Measurements from ENCODE around the gene CRACR2B. TPM values are rescaled to one million over a fixed set of nuclear protein-coding genes. Genes with fewer than 3 reads are reported as not detected.

The CRACR2B gene
- total RNA-seq, 1 experiment from 2014 or later: 0.48 TPM

DNA sequence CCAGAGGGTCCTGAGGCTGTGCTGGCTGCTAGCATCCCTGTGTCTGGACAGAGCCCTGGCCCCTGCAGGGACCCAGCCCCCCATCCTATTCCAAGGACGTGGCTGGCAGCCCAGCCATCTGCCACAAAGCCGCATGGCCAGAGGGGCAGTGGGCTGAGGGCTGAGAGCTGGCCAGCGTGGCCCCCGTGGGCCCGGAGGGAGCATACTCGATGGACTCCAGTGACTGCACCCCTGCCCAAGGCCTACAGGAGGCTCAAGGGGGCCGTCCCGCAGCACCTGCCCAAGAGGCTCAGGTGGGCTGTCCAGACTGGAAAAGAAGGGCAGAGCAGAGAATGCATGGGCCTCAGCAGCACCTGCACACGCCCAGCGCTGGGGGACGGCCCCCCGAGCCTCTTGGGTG is 28.1 kb downstream of the CRACR2B start:
- Histone ChIP-seq H2AFZ (ENCODE audit: low read length) (no peak overlapping the region), H3K4me3 (ENCODE audit: low read length) (no peak overlapping the region), H3K27me3 (ENCODE audit: low read length) (no peaks in the 10 kb centered on the region), H3K9ac (ENCODE audit: low read length) (no peak overlapping the region), H3K27ac (ENCODE audit: low read length) (no peak overlapping the region), H3K4me2 (ENCODE audit: low read depth, low read length, poor library complexity, severe bottlenecking) (no peak overlapping the region), H3K9me3 (ENCODE audit: low read length) (no peaks in the 10 kb centered on the region), H3K79me2 (ENCODE audit: low read length) (no peaks in the 10 kb centered on the region), H4K20me1 (ENCODE audit: insufficient read depth, low read depth, low read length) (no peaks in the 10 kb centered on the region), H3K36me3 (ENCODE audit: insufficient read depth, low read length) (no peaks in the 10 kb centered on the region), H3K9me2 (replicated peaks; ENCODE audit: insufficient read depth, low read length) (no peaks in the 10 kb centered on the region), H3K4me1 (ENCODE audit: low read length) (peaks cover 10% of the 10 kb centered on the region)
- DNase-seq: no peak

DNA sequence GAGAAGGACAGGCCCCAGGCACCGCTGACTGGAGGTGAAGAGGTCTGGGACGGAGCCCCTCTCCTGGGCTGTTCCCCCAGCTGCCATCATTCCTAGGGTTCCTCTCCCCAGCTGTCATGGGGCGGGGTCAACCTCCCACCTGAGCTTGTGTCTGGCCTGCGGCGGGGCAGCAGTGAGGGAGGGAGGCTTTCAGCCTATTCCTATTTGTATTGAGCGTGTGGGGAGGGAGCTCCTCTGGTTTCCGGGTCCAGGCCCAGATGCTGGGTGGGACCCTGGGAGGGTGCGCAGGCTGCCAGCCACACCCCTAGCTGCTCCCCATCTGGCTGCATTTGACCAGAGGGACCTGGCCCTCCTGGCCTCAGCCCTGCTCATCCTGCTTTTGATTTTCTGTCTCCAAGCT is 28.7 kb downstream of the CRACR2B start:
- no peaks in the 10 kb centered on the region for H3K27me3 ChIP-seq (ENCODE audit: low read length)
- peaks cover 10% of the 10 kb centered on the region for H3K4me1 ChIP-seq (ENCODE audit: low read length)
- H3K9me3 ChIP-seq (ENCODE audit: low read length): no peaks in the 10 kb centered on the region
- DNase-seq: no peak
- H3K4me3 ChIP-seq (ENCODE audit: low read length): no peak overlapping the region
- H3K27ac ChIP-seq (ENCODE audit: low read length): no peak overlapping the region
- peak overlapping the region; percentile 50 for H3K4me2 ChIP-seq (ENCODE audit: low read depth, low read length, poor library complexity, severe bottlenecking)
- H3K9ac ChIP-seq (ENCODE audit: low read length): no peak overlapping the region
- no peaks in the 10 kb centered on the region for H3K9me2 ChIP-seq (replicated peaks; ENCODE audit: insufficient read depth, low read length)
- no peaks in the 10 kb centered on the region for H4K20me1 ChIP-seq (ENCODE audit: insufficient read depth, low read depth, low read length)
- no peak overlapping the region for H2AFZ ChIP-seq (ENCODE audit: low read length)
- no peaks in the 10 kb centered on the region for H3K36me3 ChIP-seq (ENCODE audit: insufficient read depth, low read length)
- no peaks in the 10 kb centered on the region for H3K79me2 ChIP-seq (ENCODE audit: low read length)

DNA sequence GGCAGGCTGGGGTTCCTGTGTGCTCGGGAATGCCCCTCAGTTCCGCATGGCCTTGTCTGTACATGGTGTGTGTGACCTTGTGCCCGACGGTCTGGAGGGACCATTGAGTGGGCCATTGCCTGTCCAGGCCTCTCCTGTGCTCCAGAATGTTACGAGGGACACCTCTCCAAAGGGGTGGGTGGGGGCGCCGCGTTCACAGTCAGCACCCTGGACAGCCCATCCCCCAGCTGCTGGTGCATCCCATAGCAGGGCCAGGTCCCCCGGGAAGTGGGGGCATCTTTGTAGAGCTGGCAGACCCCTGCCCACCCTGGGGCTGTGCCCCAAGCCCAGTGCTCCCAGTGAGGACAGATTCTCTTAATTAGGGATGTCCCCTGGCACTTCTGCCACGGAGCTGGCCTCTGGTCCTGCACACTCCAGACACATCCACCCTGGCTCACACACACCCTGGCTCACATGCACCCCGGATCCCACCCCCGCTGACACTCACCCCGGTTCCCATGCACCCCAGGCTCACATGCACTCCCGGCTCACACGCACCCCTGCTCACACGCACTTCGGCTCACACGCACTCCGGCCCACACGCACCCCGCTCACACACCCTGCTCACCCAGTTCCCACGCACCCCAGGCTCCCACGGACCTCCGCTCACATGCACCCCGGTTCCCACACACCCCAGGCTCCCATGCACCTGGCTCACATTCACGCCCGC is 30.5 kb downstream of the CRACR2B start:
- H2AFZ ChIP-seq (ENCODE audit: low read length): no peak overlapping the region
- no peak for DNase-seq
- no peaks in the 10 kb centered on the region for H3K36me3 ChIP-seq (ENCODE audit: insufficient read depth, low read length)
- H3K27ac ChIP-seq (ENCODE audit: low read length): no peak overlapping the region
- H3K9me2 ChIP-seq (replicated peaks; ENCODE audit: insufficient read depth, low read length): no peaks in the 10 kb centered on the region
- H3K9ac ChIP-seq (ENCODE audit: low read length): no peak overlapping the region
- no peaks in the 10 kb centered on the region for H3K27me3 ChIP-seq (ENCODE audit: low read length)
- H3K4me2 ChIP-seq (ENCODE audit: low read depth, low read length, poor library complexity, severe bottlenecking): no peak overlapping the region
- H3K9me3 ChIP-seq (ENCODE audit: low read length): no peaks in the 10 kb centered on the region
- H3K4me1 ChIP-seq (ENCODE audit: low read length): peaks cover 10% of the 10 kb centered on the region
- no peak overlapping the region for H3K4me3 ChIP-seq (ENCODE audit: low read length)
- no peaks in the 10 kb centered on the region for H4K20me1 ChIP-seq (ENCODE audit: insufficient read depth, low read depth, low read length)
- H3K79me2 ChIP-seq (ENCODE audit: low read length): no peaks in the 10 kb centered on the region

DNA sequence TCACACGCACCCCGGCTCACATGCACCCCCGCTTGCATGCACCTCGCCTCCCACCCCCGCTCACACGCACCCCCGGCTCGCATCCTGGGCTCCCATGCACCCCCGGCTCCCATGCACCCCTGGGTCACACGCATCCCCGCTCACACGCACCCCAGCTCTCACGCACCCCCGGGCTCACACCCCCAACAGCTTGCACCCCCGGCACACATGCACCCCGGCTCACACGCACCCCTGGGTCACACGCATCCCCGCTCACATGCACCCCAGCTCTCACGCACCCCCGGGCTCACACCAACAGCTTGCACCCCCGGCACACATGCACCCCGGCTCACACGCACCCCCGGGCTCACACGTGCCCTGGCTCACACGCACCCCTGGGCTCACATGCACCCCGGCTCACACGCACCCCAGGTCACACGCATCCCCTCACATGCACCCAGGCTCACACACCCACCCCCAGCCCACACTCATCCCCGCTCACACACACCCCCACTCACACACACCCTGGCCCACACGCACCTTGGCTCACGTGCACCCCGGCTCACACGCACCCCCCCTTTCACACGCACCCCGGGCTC is 31.1 kb downstream of the CRACR2B start:
- no peak overlapping the region for H3K9ac ChIP-seq (ENCODE audit: low read length)
- DNase-seq: no peak
- H3K79me2 ChIP-seq (ENCODE audit: low read length): no peaks in the 10 kb centered on the region
- peaks cover 10% of the 10 kb centered on the region for H3K4me1 ChIP-seq (ENCODE audit: low read length)
- no peak overlapping the region for H3K4me3 ChIP-seq (ENCODE audit: low read length)
- no peaks in the 10 kb centered on the region for H3K36me3 ChIP-seq (ENCODE audit: insufficient read depth, low read length)
- H2AFZ ChIP-seq (ENCODE audit: low read length): no peak overlapping the region
- no peaks in the 10 kb centered on the region for H3K27me3 ChIP-seq (ENCODE audit: low read length)
- H3K9me3 ChIP-seq (ENCODE audit: low read length): no peaks in the 10 kb centered on the region
- no peaks in the 10 kb centered on the region for H3K9me2 ChIP-seq (replicated peaks; ENCODE audit: insufficient read depth, low read length)
- no peak overlapping the region for H3K27ac ChIP-seq (ENCODE audit: low read length)
- H3K4me2 ChIP-seq (ENCODE audit: low read depth, low read length, poor library complexity, severe bottlenecking): no peak overlapping the region
- H4K20me1 ChIP-seq (ENCODE audit: insufficient read depth, low read depth, low read length): 0 out of 2 replicates have a peak, but pooled peaks cover 4% of the 10 kb centered on the region

DNA sequence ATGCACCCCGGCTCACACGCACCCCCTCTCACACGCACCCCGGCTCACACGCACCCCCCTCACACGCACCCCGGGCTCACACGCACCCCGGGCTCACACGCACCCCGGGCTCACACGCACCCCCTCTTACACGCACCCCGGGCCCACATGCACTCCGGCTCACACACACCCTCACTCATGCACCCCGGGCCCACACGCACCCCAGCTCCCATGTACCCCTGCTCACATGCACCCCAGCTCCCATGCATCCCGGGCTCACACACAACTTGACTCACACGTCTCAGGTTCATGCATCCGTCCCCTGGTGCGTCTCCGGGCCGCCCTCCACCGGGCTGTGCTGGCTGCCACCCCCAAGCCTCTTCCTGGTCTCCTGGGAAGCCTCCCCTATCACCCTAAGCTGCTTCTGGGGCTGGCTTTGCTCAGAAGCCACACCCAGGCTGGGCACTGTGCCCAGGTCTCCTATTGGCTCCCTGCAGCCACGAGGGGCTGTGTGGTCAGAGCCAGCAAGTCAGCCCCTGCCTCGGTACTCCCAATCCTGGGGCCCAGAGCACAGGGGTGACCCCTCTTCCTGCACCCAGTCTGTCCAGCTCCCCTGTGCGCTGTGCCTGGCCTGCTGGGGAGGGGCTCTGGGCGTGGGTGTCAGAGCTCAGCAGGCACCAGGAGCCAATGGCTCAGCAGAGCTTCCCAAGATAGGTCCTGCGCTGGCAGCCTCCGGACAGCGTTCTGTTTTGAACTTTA is 31.8 kb downstream of the CRACR2B start:
- H3K9ac ChIP-seq (ENCODE audit: low read length): no peak overlapping the region
- H3K9me3 ChIP-seq (ENCODE audit: low read length): no peaks in the 10 kb centered on the region
- no peaks in the 10 kb centered on the region for H3K9me2 ChIP-seq (replicated peaks; ENCODE audit: insufficient read depth, low read length)
- peak; percentile 74 for DNase-seq
- H4K20me1 ChIP-seq (ENCODE audit: insufficient read depth, low read depth, low read length): 0 out of 2 replicates have a peak, but pooled peaks cover 6% of the 10 kb centered on the region
- peaks cover 10% of the 10 kb centered on the region for H3K4me1 ChIP-seq (ENCODE audit: low read length)
- H3K4me2 ChIP-seq (ENCODE audit: low read depth, low read length, poor library complexity, severe bottlenecking): no peak overlapping the region
- no peak overlapping the region for H3K4me3 ChIP-seq (ENCODE audit: low read length)
- no peak overlapping the region for H2AFZ ChIP-seq (ENCODE audit: low read length)
- H3K27ac ChIP-seq (ENCODE audit: low read length): no peak overlapping the region
- no peaks in the 10 kb centered on the region for H3K79me2 ChIP-seq (ENCODE audit: low read length)
- H3K36me3 ChIP-seq (ENCODE audit: insufficient read depth, low read length): no peaks in the 10 kb centered on the region
- no peaks in the 10 kb centered on the region for H3K27me3 ChIP-seq (ENCODE audit: low read length)

DNA sequence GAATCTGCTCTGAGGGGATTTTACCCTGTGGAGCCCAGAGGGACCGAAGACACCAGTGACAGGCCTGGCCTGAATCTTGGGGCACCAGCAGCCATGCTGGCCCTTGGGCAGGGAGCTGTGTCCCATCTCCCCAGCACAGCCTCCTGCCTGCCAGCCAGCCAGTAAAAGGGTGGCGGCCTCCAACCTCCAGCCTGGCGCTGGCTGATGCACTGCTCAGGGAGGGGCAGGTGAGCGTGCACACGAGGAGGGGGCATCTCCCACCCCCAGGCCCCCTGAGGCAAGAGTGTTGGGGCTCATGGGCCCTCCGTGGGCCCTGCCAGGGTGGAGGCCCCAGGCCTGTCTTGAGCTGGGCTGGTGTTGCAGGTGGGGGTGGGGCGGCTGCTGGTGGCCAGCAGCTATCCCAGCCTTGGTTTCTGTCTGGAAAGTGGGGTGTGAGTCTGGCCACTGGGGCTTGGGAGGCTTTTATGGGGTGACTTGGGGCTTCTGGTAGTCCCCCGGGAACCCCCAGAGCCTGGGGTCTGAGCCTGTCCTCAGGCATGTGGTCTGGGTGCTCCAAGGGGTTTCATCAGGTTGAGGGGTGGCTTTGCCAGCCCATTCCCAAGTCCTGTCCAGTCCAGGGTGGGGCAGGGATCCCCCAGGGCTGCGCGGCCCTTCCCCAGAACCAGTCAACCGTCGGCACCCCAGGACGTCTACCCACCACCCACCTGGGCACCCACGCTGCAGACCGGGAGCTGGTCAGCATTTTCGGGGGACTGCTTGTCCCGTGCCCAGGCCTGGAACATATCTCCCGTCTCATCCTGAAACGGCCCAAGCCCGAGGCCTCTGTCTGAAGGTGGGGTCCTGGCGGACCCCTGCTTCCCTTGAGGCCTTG is 32.8 kb downstream of the CRACR2B start:
- no peak overlapping the region for H3K4me3 ChIP-seq (ENCODE audit: low read length)
- H3K9me3 ChIP-seq (ENCODE audit: low read length): no peaks in the 10 kb centered on the region
- no peak overlapping the region for H3K9ac ChIP-seq (ENCODE audit: low read length)
- DNase-seq: no peak
- H4K20me1 ChIP-seq (ENCODE audit: insufficient read depth, low read depth, low read length): 0 out of 2 replicates have a peak, but pooled peaks cover 6% of the 10 kb centered on the region
- peaks cover 10% of the 10 kb centered on the region for H3K4me1 ChIP-seq (ENCODE audit: low read length)
- H3K9me2 ChIP-seq (replicated peaks; ENCODE audit: insufficient read depth, low read length): no peaks in the 10 kb centered on the region
- no peak overlapping the region for H2AFZ ChIP-seq (ENCODE audit: low read length)
- H3K27me3 ChIP-seq (ENCODE audit: low read length): no peaks in the 10 kb centered on the region
- H3K36me3 ChIP-seq (ENCODE audit: insufficient read depth, low read length): no peaks in the 10 kb centered on the region
- no peaks in the 10 kb centered on the region for H3K79me2 ChIP-seq (ENCODE audit: low read length)
- no peak overlapping the region for H3K4me2 ChIP-seq (ENCODE audit: low read depth, low read length, poor library complexity, severe bottlenecking)
- H3K27ac ChIP-seq (ENCODE audit: low read length): no peak overlapping the region

DNA sequence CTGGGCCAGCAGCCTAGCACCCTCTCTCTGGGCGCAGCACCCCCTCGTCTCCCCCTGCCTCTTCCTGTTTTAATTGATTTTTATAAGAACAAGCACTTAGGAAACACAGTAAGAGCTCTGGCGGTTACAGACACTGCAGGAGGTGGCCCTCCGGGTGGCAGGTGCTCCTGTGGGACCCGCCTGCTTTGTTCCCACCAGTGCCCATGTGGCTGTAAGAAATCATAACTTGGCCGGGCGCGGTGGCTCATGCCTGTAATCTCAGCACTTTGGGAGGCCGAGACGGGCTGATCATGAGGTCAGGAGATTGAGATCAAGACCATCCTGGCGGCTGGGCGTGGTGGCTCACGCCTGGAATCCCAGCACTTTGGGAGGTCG is 33.4 kb downstream of the CRACR2B start:
- no peak overlapping the region for H3K27ac ChIP-seq (ENCODE audit: low read length)
- no peaks in the 10 kb centered on the region for H3K9me2 ChIP-seq (replicated peaks; ENCODE audit: insufficient read depth, low read length)
- no peaks in the 10 kb centered on the region for H3K36me3 ChIP-seq (ENCODE audit: insufficient read depth, low read length)
- no peaks in the 10 kb centered on the region for H3K9me3 ChIP-seq (ENCODE audit: low read length)
- 0 out of 2 replicates have a peak, but pooled peaks cover 6% of the 10 kb centered on the region for H4K20me1 ChIP-seq (ENCODE audit: insufficient read depth, low read depth, low read length)
- no peaks in the 10 kb centered on the region for H3K79me2 ChIP-seq (ENCODE audit: low read length)
- no peak overlapping the region for H2AFZ ChIP-seq (ENCODE audit: low read length)
- no peak overlapping the region for H3K4me3 ChIP-seq (ENCODE audit: low read length)
- no peak overlapping the region for H3K9ac ChIP-seq (ENCODE audit: low read length)
- no peak for DNase-seq
- H3K4me2 ChIP-seq (ENCODE audit: low read depth, low read length, poor library complexity, severe bottlenecking): no peak overlapping the region
- no peaks in the 10 kb centered on the region for H3K27me3 ChIP-seq (ENCODE audit: low read length)
- H3K4me1 ChIP-seq (ENCODE audit: low read length): peaks cover 10% of the 10 kb centered on the region
